A549 (cell line): Measurements from ENCODE around the gene GAPDHS.

ENCODE experiments used
- BCL3 ChIP-seq: fragments of >200 bp; sonication (Bioruptor Twin); formaldehyde crosslinking; IDR thresholded peaks from 3 replicates; pipeline ENCODE4 v1.6.1; 2016
- CHD2 ChIP-seq: fragments of 150-350 bp; IDR thresholded peaks from 2 replicates; pipeline ENCODE4 v1.6.1; 2014; ENCODE audit warnings: low read length; ENCODE audit not compliant: partially characterized antibody
- CTCF ChIP-seq: fragments of >200 bp; sonication (Bioruptor Twin); formaldehyde crosslinking; IDR thresholded peaks from 3 replicates; pipeline ENCODE4 v1.5.1; 2016
- EP300 ChIP-seq, 2 experiments: fragments of >200 bp; sonication (Bioruptor Twin); formaldehyde crosslinking; IDR thresholded peaks; 2 replicates in 1 of 2; 3 replicates in 1 of 2; pipeline ENCODE4 v1.6.1; 2016 to 2017
- ESRRA ChIP-seq: fragments of 150-350 bp; IDR thresholded peaks from 2 replicates; pipeline ENCODE4 v1.6.1; 2014; ENCODE audit warnings: mild to moderate bottlenecking, low read length, borderline replicate concordance
- FOSL2 ChIP-seq, 2 experiments: fragments of 450-650 bp in 1 of 2; fragments of >200 bp in 1 of 2; sonication (Bioruptor Twin) in 1 of 2; formaldehyde crosslinking; IDR thresholded peaks; 2 replicates each; pipeline versions ENCODE4 v1.5.0 to v1.6.1; 2016 to 2020; ENCODE audit warnings: mild to moderate bottlenecking in 1 of 2, moderate library complexity in 1 of 2
- HMGXB4 ChIP-seq: fragments of 250-450 bp; sonication (Bioruptor Pico); IDR thresholded peaks from 2 replicates; pipeline ENCODE4 v1.5.0; 2021; ENCODE audit warnings: mild to moderate bottlenecking, moderate library complexity, borderline replicate concordance
- MAFK ChIP-seq: fragments of 450-650 bp; IDR thresholded peaks from 2 replicates; pipeline ENCODE4 v1.6.1; 2014; ENCODE audit not compliant: partially characterized antibody
- NFE2L2 ChIP-seq: fragments of 150-350 bp; conservative IDR thresholded peaks from 2 replicates; pipeline ENCODE4 v1.6.1; 2014; ENCODE audit warnings: low read length
- NPAS2 ChIP-seq: fragments of 250-450 bp; sonication (Bioruptor Pico); IDR thresholded peaks from 2 replicates; pipeline ENCODE4 v1.8.0; 2022; ENCODE audit warnings: mild to moderate bottlenecking, moderate library complexity, borderline replicate concordance
- POLR2A ChIP-seq: IDR thresholded peaks from 2 replicates; pipeline ENCODE4 v1.6.1; 2012; ENCODE audit warnings: mild to moderate bottlenecking, low read length
- REST ChIP-seq: fragments of 200-600 bp; sonication (generic); IDR thresholded peaks from 2 replicates; pipeline ENCODE4 v1.6.1; 2016; ENCODE audit warnings: antibody characterized with exemption, mild to moderate bottlenecking, moderate library complexity
- RFX5 ChIP-seq: fragments of 450-650 bp; IDR thresholded peaks from 2 replicates; pipeline ENCODE4 v1.7.1; 2014; ENCODE audit warnings: antibody characterized with exemption, mild to moderate bottlenecking, moderate library complexity
- TP53 ChIP-seq: fragments of 250-450 bp; sonication (Bioruptor Pico); IDR thresholded peaks from 2 replicates; pipeline ENCODE4 v1.5.0; 2021; ENCODE audit warnings: mild to moderate bottlenecking, moderate library complexity

- TF ChIP-seq CTCF = no peak
- TF ChIP-seq FOSL2 (IDR thresholded peaks at IDR 0.05) = no peak
- no peak for TF ChIP-seq FOSL2 (CRISPR knock-in tag; IDR thresholded peaks at IDR 0.05)
- no peak for TF ChIP-seq NFE2L2
- no peak for TF ChIP-seq POLR2A
- TF ChIP-seq EP300 (IDR thresholded peaks at IDR 0.05) = no peak
- no peak for TF ChIP-seq HMGXB4 (CRISPR knock-in tag)
- no peak for TF ChIP-seq RFX5
- no peak for TF ChIP-seq REST
- no peak for TF ChIP-seq NPAS2 (CRISPR knock-in tag)
- no peak for TF ChIP-seq BCL3
- no peak for TF ChIP-seq MAFK
- no peak for TF ChIP-seq ESRRA
- TF ChIP-seq CHD2 = no peak
- TF ChIP-seq TP53 (CRISPR knock-in tag) = no peak
Observed at GRCh38 chr19:35512831-35513627, 20.2 kb upstream of the GAPDHS start.
